ENCODE results near the gene CHN2.
"Not testable (repeated sequence)": the region's sequence is repeated elsewhere in the genome, so short reads cannot be mapped to it uniquely, and the experiment has no call there.

CHN2 gene

GRCh38 chr7:29256693-29257002 lies 62.1 kb downstream of the CHN2 start:
- TF ChIP-seq CTCF (IDR thresholded peaks at IDR 0.05; ENCODE audit: low read depth, low read length), result no peak
- H3K4me3 ChIP-seq (ENCODE audit: low read depth, low read length), result no peak overlapping the region

GRCh38 chr7:29258951-29259350 lies 64.4 kb downstream of the CHN2 start:
- no peak for TF ChIP-seq CTCF (IDR thresholded peaks at IDR 0.05; ENCODE audit: low read depth, low read length)
- H3K4me3 ChIP-seq (ENCODE audit: low read depth, low read length), result no peak overlapping the region

- H3K4me3 ChIP-seq (ENCODE audit: low read depth, low read length), result no peak overlapping the region
- no peak for TF ChIP-seq CTCF (IDR thresholded peaks at IDR 0.05; ENCODE audit: low read depth, low read length)
Observed at GRCh38 chr7:29262191-29262917, 67.8 kb downstream of the CHN2 start.

GRCh38 chr7:29263601-29264207 lies 69.1 kb downstream of the CHN2 start:
- not testable (repeated sequence) for H3K4me3 ChIP-seq (ENCODE audit: low read depth, low read length)

GRCh38 chr7:29265208-29265923 lies 70.8 kb downstream of the CHN2 start:
- TF ChIP-seq CTCF (IDR thresholded peaks at IDR 0.05; ENCODE audit: low read depth, low read length), result no peak
- no peak overlapping the region for H3K4me3 ChIP-seq (ENCODE audit: low read depth, low read length)

- TF ChIP-seq CTCF (IDR thresholded peaks at IDR 0.05; ENCODE audit: low read depth, low read length), result no peak
- H3K4me3 ChIP-seq (ENCODE audit: low read depth, low read length), result no peak overlapping the region
Observed at GRCh38 chr7:29269935-29270334, 75.4 kb downstream of the CHN2 start.

- TF ChIP-seq CTCF (IDR thresholded peaks at IDR 0.05; ENCODE audit: low read depth, low read length), result no peak
- no peak overlapping the region for H3K4me3 ChIP-seq (ENCODE audit: low read depth, low read length)
Observed at GRCh38 chr7:29270594-29271318, 76.2 kb downstream of the CHN2 start.
